ENCODE measurements around the gene TRAF7. TPM values are rescaled to one million over a fixed set of nuclear protein-coding genes. Genes with fewer than 3 reads are reported as not detected.
A peak's percentile ranks its signal among the peaks of the same experiment; 100 is the strongest.

Gene TRAF7
- total and polyA plus RNA-seq, 2 of the 13 experiments (the other 11 are each of a cell fraction or from before 2014, with no cell fraction given) = 47.9 to 65.6 TPM

DNA sequence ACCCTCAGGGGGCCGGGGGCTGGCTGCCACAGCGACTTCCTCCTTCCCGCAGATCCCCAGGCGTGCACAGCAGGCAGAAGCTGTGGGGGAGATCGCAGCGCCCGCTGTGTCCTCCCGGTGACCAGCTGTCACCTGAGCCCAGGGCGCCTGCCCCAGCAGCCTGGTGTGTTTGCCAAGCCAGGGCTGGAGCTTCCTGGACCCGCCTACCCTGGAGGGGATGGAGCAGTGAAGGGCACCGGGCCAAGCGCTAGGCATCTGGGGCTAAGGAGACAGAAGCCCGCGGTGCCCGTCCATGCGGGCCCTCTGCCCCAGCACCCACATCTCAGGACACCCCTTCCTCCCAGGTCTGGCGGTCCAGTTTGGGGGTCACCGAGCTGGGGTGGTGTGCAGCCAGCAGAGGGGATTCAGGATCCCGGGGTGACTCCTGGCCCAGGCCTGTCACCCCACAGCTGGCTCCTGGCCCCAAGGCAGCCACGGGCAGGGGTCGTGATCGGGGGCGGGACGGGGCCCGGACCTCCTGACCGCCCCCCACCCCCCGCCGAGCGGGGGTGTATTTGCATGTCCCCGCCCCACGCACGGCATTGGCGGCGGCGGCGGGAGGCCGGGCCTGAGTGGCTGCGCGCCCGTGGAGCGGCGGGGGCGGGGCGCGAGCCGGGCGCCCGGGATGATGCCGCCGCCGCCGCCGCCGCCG lies 7.5 kb upstream of the TRAF7 start, which contains the start of gene RAB26 (continued):
- TF ChIP-seq ZKSCAN5 (CRISPR knock-in tag; IDR thresholded peaks at IDR 0.05) (no peak), SALL1 (CRISPR knock-in tag; IDR thresholded peaks at IDR 0.05) (peak; percentile 46; the same call in 1 of the 2 replicates), ZNF607 (CRISPR knock-in tag; IDR thresholded peaks at IDR 0.05; ENCODE audit: borderline replicate concordance) (no peak), FLYWCH1 (CRISPR knock-in tag; IDR thresholded peaks at IDR 0.05) (no peak), TARDBP (CRISPR knock-in tag; IDR thresholded peaks at IDR 0.05) (0 out of 2 replicates have a peak, but pooled peaks have one; percentile 52), TMF1 (CRISPR knock-in tag; IDR thresholded peaks at IDR 0.05; ENCODE audit: low read depth) (no peak), HNRNPLL (IDR thresholded peaks at IDR 0.05; ENCODE audit: low read depth, low read length, poor library complexity, severe bottlenecking) (no peak), ZNF253 (CRISPR knock-in tag; IDR thresholded peaks at IDR 0.05; ENCODE audit: borderline replicate concordance) (no peak), FOSL1 (CRISPR knock-in tag; IDR thresholded peaks at IDR 0.05; ENCODE audit: borderline replicate concordance) (no peak), IRF9 (CRISPR knock-in tag; IDR thresholded peaks at IDR 0.05; ENCODE audit: borderline replicate concordance) (no peak), NR2F2 (IDR thresholded peaks at IDR 0.05; ENCODE audit: borderline replicate concordance, low read depth) (peak; percentile 37; the same call in 1 of the 2 replicates), ZNF431 (CRISPR knock-in tag; IDR thresholded peaks at IDR 0.05; ENCODE audit: borderline replicate concordance, low read depth) (no peak), HOXA5 (CRISPR knock-in tag; IDR thresholded peaks at IDR 0.05) (no peak), HNRNPL (IDR thresholded peaks at IDR 0.05; ENCODE audit: low read depth, low read length) (peak; percentile 98), ZUFSP (CRISPR knock-in tag; IDR thresholded peaks at IDR 0.05; ENCODE audit: borderline replicate concordance) (no peak), STAT5B (CRISPR knock-in tag; IDR thresholded peaks at IDR 0.05) (no peak), ZFX (CRISPR knock-in tag; IDR thresholded peaks at IDR 0.05; ENCODE audit: low read depth) (peak; percentile 33; the same call in 1 of the 2 replicates), MLLT10 (CRISPR knock-in tag; IDR thresholded peaks at IDR 0.05) (no peak), HMGA1 (CRISPR knock-in tag; conservative IDR thresholded peaks at IDR 0.05) (no peak), BRCA1 (CRISPR knock-in tag; IDR thresholded peaks at IDR 0.05) (no peak), TCF12 (IDR thresholded peaks at IDR 0.05) (no peak), TCF12 (CRISPR knock-in tag; IDR thresholded peaks at IDR 0.05) (no peak), ZNF121 (CRISPR knock-in tag; IDR thresholded peaks at IDR 0.05) (no peak), ISL2 (CRISPR knock-in tag; IDR thresholded peaks at IDR 0.05) (0 out of 2 replicates have a peak, but pooled peaks have one; percentile 26)
- TF ChIP-seq, protein P1, sequence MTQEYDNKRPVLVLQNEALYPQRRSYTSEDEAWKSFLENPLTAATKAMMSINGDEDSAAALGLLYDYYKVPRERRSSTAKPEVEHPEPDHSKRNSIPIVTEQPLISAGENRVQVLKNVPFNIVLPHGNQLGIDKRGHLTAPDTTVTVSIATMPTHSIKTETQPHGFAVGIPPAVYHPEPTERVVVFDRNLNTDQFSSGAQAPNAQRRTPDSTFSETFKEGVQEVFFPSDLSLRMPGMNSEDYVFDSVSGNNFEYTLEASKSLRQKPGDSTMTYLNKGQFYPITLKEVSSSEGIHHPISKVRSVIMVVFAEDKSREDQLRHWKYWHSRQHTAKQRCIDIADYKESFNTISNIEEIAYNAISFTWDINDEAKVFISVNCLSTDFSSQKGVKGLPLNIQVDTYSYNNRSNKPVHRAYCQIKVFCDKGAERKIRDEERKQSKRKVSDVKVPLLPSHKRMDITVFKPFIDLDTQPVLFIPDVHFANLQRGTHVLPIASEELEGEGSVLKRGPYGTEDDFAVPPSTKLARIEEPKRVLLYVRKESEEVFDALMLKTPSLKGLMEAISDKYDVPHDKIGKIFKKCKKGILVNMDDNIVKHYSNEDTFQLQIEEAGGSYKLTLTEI (CRISPR knock-in tag; conservative IDR thresholded peaks at IDR 0.05) = no peak
- TF ChIP-seq, protein P2, sequence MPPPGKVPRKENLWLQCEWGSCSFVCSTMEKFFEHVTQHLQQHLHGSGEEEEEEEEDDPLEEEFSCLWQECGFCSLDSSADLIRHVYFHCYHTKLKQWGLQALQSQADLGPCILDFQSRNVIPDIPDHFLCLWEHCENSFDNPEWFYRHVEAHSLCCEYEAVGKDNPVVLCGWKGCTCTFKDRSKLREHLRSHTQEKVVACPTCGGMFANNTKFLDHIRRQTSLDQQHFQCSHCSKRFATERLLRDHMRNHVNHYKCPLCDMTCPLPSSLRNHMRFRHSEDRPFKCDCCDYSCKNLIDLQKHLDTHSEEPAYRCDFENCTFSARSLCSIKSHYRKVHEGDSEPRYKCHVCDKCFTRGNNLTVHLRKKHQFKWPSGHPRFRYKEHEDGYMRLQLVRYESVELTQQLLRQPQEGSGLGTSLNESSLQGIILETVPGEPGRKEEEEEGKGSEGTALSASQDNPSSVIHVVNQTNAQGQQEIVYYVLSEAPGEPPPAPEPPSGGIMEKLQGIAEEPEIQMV (CRISPR knock-in tag; IDR thresholded peaks at IDR 0.05; ENCODE audit: low read depth) = no peak
